HepG2 (cell line): ENCODE data around the gene GDF15. TPM values are rescaled to one million over a fixed set of nuclear protein-coding genes. Genes with fewer than 3 reads are reported as not detected.
A peak's percentile ranks its signal among the peaks of the same experiment; 100 is the strongest.

ENCODE experiments used
- GPN1 ChIP-seq: sonication (generic); formaldehyde crosslinking; IDR thresholded peaks from 2 replicates; pipeline ENCODE4 v1.5.1; 2020; ENCODE audit warnings: missing genetic modification reagents, borderline replicate concordance
- HOXA5 ChIP-seq: sonication (generic); formaldehyde crosslinking; IDR thresholded peaks from 2 replicates; pipeline ENCODE4 v1.4.0; 2020; ENCODE audit warnings: missing genetic modification reagents
- KAT8 ChIP-seq: IDR thresholded peaks from 2 replicates; pipeline ENCODE4 v1.6.1; 2016; ENCODE audit warnings: missing genetic modification reagents, missing compliant biosample characterization
- KDM2A ChIP-seq: sonication (generic); formaldehyde crosslinking; IDR thresholded peaks from 2 replicates; pipeline ENCODE4 v1.4.0; 2020; ENCODE audit warnings: low read depth, missing genetic modification reagents, borderline replicate concordance
- NCOA5 ChIP-seq: sonication (generic); formaldehyde crosslinking; IDR thresholded peaks from 2 replicates; pipeline ENCODE4 v1.4.0; 2020; ENCODE audit warnings: missing genetic modification reagents
- NRL ChIP-seq: sonication (generic); formaldehyde crosslinking; IDR thresholded peaks from 2 replicates; pipeline ENCODE4 v1.5.0; 2020; ENCODE audit warnings: missing genetic modification reagents, mild to moderate bottlenecking, moderate library complexity, borderline replicate concordance
- PRMT3 ChIP-seq: sonication (generic); formaldehyde crosslinking; IDR thresholded peaks from 2 replicates; pipeline ENCODE4 v1.8.1; 2022; ENCODE audit warnings: low read depth, mild to moderate bottlenecking, moderate library complexity, missing genetic modification reagents, borderline replicate concordance
- RBFOX2 ChIP-seq: fragments of 200-400 bp; formaldehyde crosslinking; IDR thresholded peaks from 2 replicates; pipeline ENCODE4 v1.6.1; 2017; ENCODE audit warnings: low read depth, mild to moderate bottlenecking, low read length
- SOX5 ChIP-seq: IDR thresholded peaks from 2 replicates; pipeline ENCODE4 v1.6.1; 2016; ENCODE audit warnings: borderline replicate concordance
- SRY ChIP-seq: sonication (generic); formaldehyde crosslinking; IDR thresholded peaks from 2 replicates; pipeline ENCODE4 v1.8.0; 2022; ENCODE audit warnings: mild to moderate bottlenecking, missing genetic modification reagents
- SSRP1 ChIP-seq: IDR thresholded peaks from 2 replicates; pipeline ENCODE4 v1.6.1; 2016; ENCODE audit warnings: control low read depth
- SUZ12 ChIP-seq: fragments of 150-350 bp; IDR thresholded peaks from 2 replicates; pipeline ENCODE4 v1.6.1; 2014; ENCODE audit warnings: low read depth, low read length
- SYNCRIP ChIP-seq: fragments of 200-400 bp; formaldehyde crosslinking; IDR thresholded peaks from 2 replicates; pipeline ENCODE4 v1.6.1; 2018; ENCODE audit warnings: mild to moderate bottlenecking, low read depth, low read length; ENCODE audit not compliant: insufficient read depth
- TMF1 ChIP-seq: sonication (generic); formaldehyde crosslinking; IDR thresholded peaks from 2 replicates; pipeline ENCODE4 v1.8.1; 2022; ENCODE audit warnings: low read depth, missing genetic modification reagents
- TOE1 ChIP-seq: sonication (generic); formaldehyde crosslinking; IDR thresholded peaks from 2 replicates; pipeline ENCODE4 v1.4.0; 2020; ENCODE audit warnings: mild to moderate bottlenecking, missing genetic modification reagents
- XBP1 ChIP-seq: sonication (generic); formaldehyde crosslinking; IDR thresholded peaks from 2 replicates; pipeline ENCODE4 v1.5.0; 2020; ENCODE audit warnings: missing genetic modification reagents
- ZNF143 ChIP-seq: sonication (generic); formaldehyde crosslinking; IDR thresholded peaks from 2 replicates; pipeline ENCODE4 v1.4.0; 2020; ENCODE audit warnings: missing genetic modification reagents
- ZNF33A ChIP-seq: sonication (generic); formaldehyde crosslinking; IDR thresholded peaks from 2 replicates; pipeline ENCODE4 v1.5.1; 2020; ENCODE audit warnings: missing genetic modification reagents, mild to moderate bottlenecking, moderate library complexity, borderline replicate concordance
- ZNF777 ChIP-seq: sonication (generic); formaldehyde crosslinking; IDR thresholded peaks from 2 replicates; pipeline ENCODE4 v1.4.0; 2020; ENCODE audit warnings: missing genetic modification reagents
- ZNF891 ChIP-seq: sonication (generic); formaldehyde crosslinking; IDR thresholded peaks from 2 replicates; pipeline ENCODE4 v1.5.0; 2020; ENCODE audit warnings: mild to moderate bottlenecking, missing genetic modification reagents
- ZSCAN21 ChIP-seq: sonication (generic); formaldehyde crosslinking; IDR thresholded peaks from 2 replicates; pipeline ENCODE4 v1.8.0; 2022; ENCODE audit warnings: mild to moderate bottlenecking, missing genetic modification reagents, moderate library complexity, borderline replicate concordance
- ZSCAN22 ChIP-seq: sonication (generic); formaldehyde crosslinking; IDR thresholded peaks from 2 replicates; pipeline ENCODE4 v1.4.0; 2020; ENCODE audit warnings: mild to moderate bottlenecking, missing genetic modification reagents
- polyA plus RNA-seq, 8 experiments: library from polyadenylated mRNA; depleted of rRNA in 3 of 8; stranded (reverse) in 7 of 8; unstranded in 1 of 8; fragments of >200 nt; fragmentation: Illumina TruSeq in 4 of 8; extraction: Trizol in 4 of 8; gene quantifications; 2 replicates each; pipeline versions ENCODE4 v1.2.1 to v1.2.3, GENCODE V29; 2011 to 2016; ENCODE audit warnings: low read depth in 4 of 8, missing spikeins in 1 of 8, mixed read lengths in 1 of 8; ENCODE audit not compliant: insufficient read depth in 1 of 8
- total RNA-seq, 5 experiments: library from RNA; depleted of rRNA; stranded (reverse); fragments of >200 nt; fragmentation: Illumina TruSeq; extraction: Trizol; gene quantifications; 2 replicates each; pipeline ENCODE4 v1.2.3, GENCODE V29; 2016; ENCODE audit warnings: low read depth in 1 of 5
- TF ChIP-seq, protein P1 (sequence below): IDR thresholded peaks from 2 replicates; pipeline ENCODE4 v1.6.1; 2016; ENCODE audit warnings: missing biosample characterization, missing genetic modification reagents, low read depth
- TF ChIP-seq, protein P2 (sequence below): sonication (generic); formaldehyde crosslinking; IDR thresholded peaks from 2 replicates; pipeline ENCODE4 v1.4.0; 2020; ENCODE audit warnings: missing genetic modification reagents

GDF15 gene
- total and polyA plus RNA-seq, 2 of the 13 experiments (the other 11 are each of a cell fraction or from before 2014, with no cell fraction given), result 146 to 422 TPM

DNA sequence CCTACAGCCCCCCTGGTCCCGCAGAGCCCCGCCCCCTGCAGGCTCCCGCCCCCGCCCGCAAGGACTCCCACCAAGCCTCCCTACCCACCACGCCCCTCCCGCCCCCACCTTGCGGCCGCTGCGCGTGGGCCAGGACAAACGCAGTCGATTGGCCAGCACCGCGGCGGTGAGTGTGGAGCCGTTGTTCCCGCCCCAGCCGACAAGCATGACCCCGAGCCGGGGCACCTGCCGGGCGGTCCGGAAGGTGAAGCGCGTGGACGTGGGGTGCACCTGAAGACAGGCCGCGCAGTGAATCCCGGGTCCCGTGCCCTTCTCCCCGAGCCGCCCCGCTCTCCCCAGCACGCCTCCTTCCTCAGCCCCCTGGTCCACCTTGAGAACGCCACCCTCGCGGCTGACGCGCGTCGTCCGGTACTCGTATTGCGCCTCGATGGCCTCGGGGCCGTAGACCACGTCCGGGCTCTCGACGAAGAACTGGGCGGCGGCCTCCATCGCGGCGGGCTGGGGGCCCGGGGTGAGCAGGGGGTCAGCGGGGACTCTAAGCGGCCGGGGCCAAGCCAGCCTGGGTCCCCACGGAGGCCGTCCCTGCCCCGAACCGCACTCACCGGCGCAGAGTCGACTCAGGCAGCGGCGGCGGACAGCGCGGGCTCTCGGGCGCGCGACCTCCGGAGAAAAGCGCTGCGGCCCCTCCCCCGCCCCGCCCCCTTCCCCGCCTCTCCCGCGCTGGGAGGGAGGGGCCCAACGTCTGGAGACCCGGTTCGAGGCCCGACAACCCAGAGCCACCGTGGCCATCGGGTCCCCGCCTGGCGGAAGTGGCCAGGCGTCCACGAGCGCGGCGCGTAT is 51.8 kb downstream of the GDF15 start, which contains the start of gene ISYNA1 (continued):
- TF ChIP-seq ZSCAN21 (CRISPR knock-in tag), result peak; percentile 62; the same call in 1 of the 2 replicates
- 0 out of 2 replicates have a peak, but pooled peaks have one; percentile 3 for TF ChIP-seq NRL (CRISPR knock-in tag)
- no peak for TF ChIP-seq ZNF891 (CRISPR knock-in tag)
- no peak for TF ChIP-seq SOX5 (CRISPR knock-in tag)
- peak; percentile 87; the same call in 1 of the 2 replicates for TF ChIP-seq GPN1 (CRISPR knock-in tag)
- no peak for TF ChIP-seq PRMT3 (CRISPR knock-in tag)
- TF ChIP-seq TOE1 (CRISPR knock-in tag), result no peak
- 0 out of 2 replicates have a peak, but pooled peaks have one; percentile 12 for TF ChIP-seq ZSCAN22 (CRISPR knock-in tag)
- 0 out of 2 replicates have a peak, but pooled peaks have one; percentile 9 for TF ChIP-seq KAT8 (CRISPR knock-in tag)
- no peak for TF ChIP-seq ZNF33A (CRISPR knock-in tag)
- peak; percentile 45; the same call in 1 of the 2 replicates for TF ChIP-seq RBFOX2
- TF ChIP-seq XBP1 (CRISPR knock-in tag), result no peak
- TF ChIP-seq TMF1 (CRISPR knock-in tag), result 0 out of 2 replicates have a peak, but pooled peaks have one; percentile 21
- 0 out of 2 replicates have a peak, but pooled peaks have one; percentile 18 for TF ChIP-seq HOXA5 (CRISPR knock-in tag)
- 0 out of 2 replicates have a peak, but pooled peaks have one; percentile 37 for TF ChIP-seq NCOA5 (CRISPR knock-in tag)
- TF ChIP-seq, protein P1, sequence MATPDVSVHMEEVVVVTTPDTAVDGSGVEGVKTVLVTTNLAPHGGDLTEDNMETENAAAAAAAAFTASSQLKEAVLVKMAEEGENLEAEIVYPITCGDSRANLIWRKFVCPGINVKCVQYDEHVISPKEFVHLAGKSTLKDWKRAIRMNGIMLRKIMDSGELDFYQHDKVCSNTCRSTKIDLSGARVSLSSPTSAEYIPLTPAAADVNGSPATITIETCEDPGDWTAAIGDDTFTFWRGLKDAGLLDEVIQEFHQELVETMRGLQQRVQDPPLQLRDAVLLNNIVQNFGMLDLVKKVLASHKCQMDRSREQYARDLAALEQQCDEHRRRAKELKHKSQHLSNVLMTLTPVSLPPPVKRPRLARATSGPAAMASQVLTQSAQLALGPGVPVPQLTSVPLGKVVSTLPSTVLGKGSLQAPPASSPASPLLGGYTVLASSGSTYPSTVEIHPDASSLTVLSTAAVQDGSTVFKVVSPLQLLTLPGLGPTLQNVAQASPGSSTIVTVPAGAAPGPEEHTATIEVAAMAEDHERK (CRISPR knock-in tag), result no peak
- TF ChIP-seq ZNF777, result peak; percentile 62; the same call in 1 of the 2 replicates
- TF ChIP-seq SRY (CRISPR knock-in tag), result 0 out of 2 replicates have a peak, but pooled peaks have one; percentile 32
- TF ChIP-seq SYNCRIP, result no peak
- TF ChIP-seq ZNF143 (CRISPR knock-in tag), result no peak
- TF ChIP-seq SSRP1 (CRISPR knock-in tag), result 0 out of 2 replicates have a peak, but pooled peaks have one; percentile 21
- TF ChIP-seq, protein P2, sequence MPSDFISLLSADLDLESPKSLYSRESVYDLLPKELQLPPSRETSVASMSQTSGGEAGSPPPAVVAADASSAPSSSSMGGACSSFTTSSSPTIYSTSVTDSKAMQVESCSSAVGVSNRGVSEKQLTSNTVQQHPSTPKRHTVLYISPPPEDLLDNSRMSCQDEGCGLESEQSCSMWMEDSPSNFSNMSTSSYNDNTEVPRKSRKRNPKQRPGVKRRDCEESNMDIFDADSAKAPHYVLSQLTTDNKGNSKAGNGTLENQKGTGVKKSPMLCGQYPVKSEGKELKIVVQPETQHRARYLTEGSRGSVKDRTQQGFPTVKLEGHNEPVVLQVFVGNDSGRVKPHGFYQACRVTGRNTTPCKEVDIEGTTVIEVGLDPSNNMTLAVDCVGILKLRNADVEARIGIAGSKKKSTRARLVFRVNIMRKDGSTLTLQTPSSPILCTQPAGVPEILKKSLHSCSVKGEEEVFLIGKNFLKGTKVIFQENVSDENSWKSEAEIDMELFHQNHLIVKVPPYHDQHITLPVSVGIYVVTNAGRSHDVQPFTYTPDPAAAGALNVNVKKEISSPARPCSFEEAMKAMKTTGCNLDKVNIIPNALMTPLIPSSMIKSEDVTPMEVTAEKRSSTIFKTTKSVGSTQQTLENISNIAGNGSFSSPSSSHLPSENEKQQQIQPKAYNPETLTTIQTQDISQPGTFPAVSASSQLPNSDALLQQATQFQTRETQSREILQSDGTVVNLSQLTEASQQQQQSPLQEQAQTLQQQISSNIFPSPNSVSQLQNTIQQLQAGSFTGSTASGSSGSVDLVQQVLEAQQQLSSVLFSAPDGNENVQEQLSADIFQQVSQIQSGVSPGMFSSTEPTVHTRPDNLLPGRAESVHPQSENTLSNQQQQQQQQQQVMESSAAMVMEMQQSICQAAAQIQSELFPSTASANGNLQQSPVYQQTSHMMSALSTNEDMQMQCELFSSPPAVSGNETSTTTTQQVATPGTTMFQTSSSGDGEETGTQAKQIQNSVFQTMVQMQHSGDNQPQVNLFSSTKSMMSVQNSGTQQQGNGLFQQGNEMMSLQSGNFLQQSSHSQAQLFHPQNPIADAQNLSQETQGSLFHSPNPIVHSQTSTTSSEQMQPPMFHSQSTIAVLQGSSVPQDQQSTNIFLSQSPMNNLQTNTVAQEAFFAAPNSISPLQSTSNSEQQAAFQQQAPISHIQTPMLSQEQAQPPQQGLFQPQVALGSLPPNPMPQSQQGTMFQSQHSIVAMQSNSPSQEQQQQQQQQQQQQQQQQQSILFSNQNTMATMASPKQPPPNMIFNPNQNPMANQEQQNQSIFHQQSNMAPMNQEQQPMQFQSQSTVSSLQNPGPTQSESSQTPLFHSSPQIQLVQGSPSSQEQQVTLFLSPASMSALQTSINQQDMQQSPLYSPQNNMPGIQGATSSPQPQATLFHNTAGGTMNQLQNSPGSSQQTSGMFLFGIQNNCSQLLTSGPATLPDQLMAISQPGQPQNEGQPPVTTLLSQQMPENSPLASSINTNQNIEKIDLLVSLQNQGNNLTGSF (CRISPR knock-in tag), result peak; percentile 62; the same call in 1 of the 2 replicates
- no peak for TF ChIP-seq SUZ12
- peak; percentile 30; the same call in 1 of the 2 replicates for TF ChIP-seq KDM2A (CRISPR knock-in tag)
